H1 (cell line): ENCODE results near the gene FOXI1. TPM values are rescaled to one million over a fixed set of nuclear protein-coding genes. Genes with fewer than 3 reads are reported as not detected.

Experiments
- CTCF ChIA-PET: fragments of 300-600 bp; sonication (Branson Sonifier 250); formaldehyde crosslinking; loops from one replicate; lab custom pipeline; 2021; ENCODE audit not compliant: partially characterized antibody; lab: Charles Lee
- POLR2A ChIA-PET: fragments of 300-600 bp; sonication (Branson Sonifier 250); formaldehyde crosslinking; loops from one replicate; lab custom pipeline; 2021; ENCODE audit warnings: inconsistent platforms; ENCODE audit not compliant: partially characterized antibody; lab: Charles Lee
- DNase-seq, 2 experiments: peaks; one replicate each; pipeline versions ENCODE4 v3.0.0 to v3.0.0-alpha.2; 2010 to 2022; ENCODE audit warnings: low spot score in 2 of 2, low read depth in 1 of 2, mixed read lengths in 1 of 2
- FAIRE-seq: peaks from 2 replicates; lab custom pipeline; 2011; peaks lifted over from hg19 to GRCh38; lab: Jason Lieb, UNC
- H2AFZ ChIP-seq: 2 replicates; pipeline ENCODE4 v1.8.1; 2012; ENCODE audit warnings: low read length, inconsistent platforms
- H2AK5ac ChIP-seq: 2 replicates; pipeline ENCODE4 v1.6.1; 2013; ENCODE audit warnings: low read depth, low read length
- H2BK120ac ChIP-seq: replicated peaks from 2 replicates; pipeline ENCODE3; 2013; ENCODE audit warnings: low read depth, low read length, inconsistent platforms
- H2BK12ac ChIP-seq: 2 replicates; pipeline ENCODE4 v1.6.1; 2013; ENCODE audit warnings: low read depth, low read length
- H2BK15ac ChIP-seq: 2 replicates; pipeline ENCODE4 v1.6.1; 2013; ENCODE audit warnings: low read length
- H2BK20ac ChIP-seq: 2 replicates; pipeline ENCODE4 v1.6.1; 2013; ENCODE audit warnings: low read length
- H2BK5ac ChIP-seq: 2 replicates; pipeline ENCODE4 v1.6.1; 2013; ENCODE audit warnings: low read depth, low read length
- H3K14ac ChIP-seq: 2 replicates; pipeline ENCODE4 v1.6.1; 2013; ENCODE audit warnings: inconsistent platforms; ENCODE audit not compliant: insufficient read length
- H3K18ac ChIP-seq: 2 replicates; pipeline ENCODE4 v1.6.1; 2013; ENCODE audit warnings: low read length; ENCODE audit errors: extremely low read depth
- H3K23ac ChIP-seq: 2 replicates; pipeline ENCODE4 v1.6.1; 2013; ENCODE audit warnings: inconsistent platforms; ENCODE audit not compliant: insufficient read length
- H3K23me2 ChIP-seq: 2 replicates; pipeline ENCODE4 v1.6.1; 2013; ENCODE audit warnings: low read depth, low read length
- H3K27ac ChIP-seq: 2 replicates; pipeline ENCODE4 v1.6.1; 2011; ENCODE audit warnings: low read depth, low read length, inconsistent platforms
- H3K27me3 ChIP-seq, 4 experiments: replicated peaks in 1 of 4; 1 replicate in 1 of 4; 2 replicates in 3 of 4; pipeline versions ENCODE4 v1.6.1 to v1.8.1; 2011 to 2013; ENCODE audit warnings: low read length in 3 of 4, mild to moderate bottlenecking in 3 of 4, inconsistent platforms in 2 of 4, mixed read lengths in 2 of 4, moderate library complexity in 1 of 4; ENCODE audit not compliant: control insufficient read depth in 3 of 4, insufficient read depth in 3 of 4; ENCODE audit errors: extremely low read depth in 1 of 4
- H3K36me3 ChIP-seq, 4 experiments: 2 replicates each; pipeline versions ENCODE4 v1.6.1 to v1.8.1; 2011 to 2013; ENCODE audit warnings: mild to moderate bottlenecking in 4 of 4, low read length in 3 of 4, moderate library complexity in 2 of 4, control low read depth in 1 of 4, inconsistent platforms in 1 of 4; ENCODE audit not compliant: insufficient read depth in 4 of 4, control insufficient read depth in 2 of 4
- H3K4ac ChIP-seq: replicated peaks from 2 replicates; pipeline ENCODE3; 2013; ENCODE audit warnings: low read length, low read depth, mixed read lengths, inconsistent platforms; ENCODE audit not compliant: insufficient read length
- H3K4me1 ChIP-seq, 4 experiments: replicated peaks in 1 of 4; 1 replicate in 1 of 4; 2 replicates in 3 of 4; pipeline versions ENCODE4 v1.6.1 to v1.8.1; 2011 to 2013; ENCODE audit warnings: low read length in 3 of 4, inconsistent platforms in 2 of 4, mixed read lengths in 1 of 4; ENCODE audit not compliant: insufficient read depth in 4 of 4, control insufficient read depth in 3 of 4
- H3K4me2 ChIP-seq, 2 experiments: 2 replicates each; pipeline versions ENCODE4 v1.6.1 to v1.8.1; 2011 to 2013; ENCODE audit warnings: low read depth in 2 of 2, low read length in 2 of 2, control low read depth in 1 of 2, inconsistent platforms in 1 of 2, mild to moderate bottlenecking in 1 of 2; ENCODE audit not compliant: insufficient read depth in 1 of 2
- H3K4me3 ChIP-seq, 4 experiments: fragments of 200-600, 300-600 bp in 1 of 4; sonication (generic), shearing (Covaris generic), sonication (Bioruptor Twin) in 1 of 4; 2 replicates each; pipeline versions ENCODE4 v1.5.1 to v1.8.1; 2011 to 2016; ENCODE audit warnings: low read length in 4 of 4, low read depth in 3 of 4, control low read depth in 2 of 4, inconsistent platforms in 2 of 4, mild to moderate bottlenecking in 2 of 4, mixed read lengths in 1 of 4, moderate library complexity in 1 of 4; ENCODE audit not compliant: insufficient read depth in 2 of 4; ENCODE audit errors: extremely low read depth in 1 of 4
- H3K56ac ChIP-seq: replicated peaks from 2 replicates; pipeline ENCODE3; 2013; ENCODE audit warnings: low read depth, mild to moderate bottlenecking, mixed read lengths, low read length, inconsistent platforms; ENCODE audit not compliant: insufficient read length
- H3K79me1 ChIP-seq: 2 replicates; pipeline ENCODE4 v1.6.1; 2013; ENCODE audit warnings: low read depth, low read length, control low read depth
- H3K79me2 ChIP-seq, 2 experiments: 2 replicates each; pipeline versions ENCODE4 v1.6.1 to v1.8.1; 2012 to 2013; ENCODE audit warnings: low read length in 2 of 2, mild to moderate bottlenecking in 2 of 2, inconsistent platforms in 1 of 2; ENCODE audit not compliant: insufficient read depth in 2 of 2, control insufficient read depth in 1 of 2
- H3K9ac ChIP-seq, 4 experiments: replicated peaks in 1 of 4; 1 replicate in 1 of 4; 2 replicates in 3 of 4; pipeline versions ENCODE4 v1.6.1 to v1.8.1; 2011 to 2013; ENCODE audit warnings: low read depth in 3 of 4, low read length in 3 of 4, control low read depth in 2 of 4, mild to moderate bottlenecking in 2 of 4, moderate library complexity in 2 of 4, inconsistent platforms in 1 of 4; ENCODE audit errors: extremely low read depth in 1 of 4
- H3K9me3 ChIP-seq, 2 experiments: 2 replicates each; pipeline versions ENCODE4 v1.6.1 to v1.8.1; 2012 to 2013; ENCODE audit warnings: mild to moderate bottlenecking in 2 of 2, moderate library complexity in 2 of 2, control low read depth in 1 of 2, inconsistent platforms in 1 of 2, low read depth in 1 of 2, low read length in 1 of 2, mixed read lengths in 1 of 2; ENCODE audit not compliant: insufficient read depth in 2 of 2
- H4K20me1 ChIP-seq, 2 experiments: replicated peaks in 1 of 2; 2 replicates each; pipeline versions ENCODE3 to v1.8.1; 2011 to 2013; ENCODE audit warnings: inconsistent platforms in 2 of 2, low read length in 2 of 2, mild to moderate bottlenecking in 1 of 2; ENCODE audit not compliant: insufficient read depth in 2 of 2, control insufficient read depth in 1 of 2
- H4K5ac ChIP-seq: 2 replicates; pipeline ENCODE4 v1.6.1; 2013; ENCODE audit warnings: low read length, low read depth, mixed read lengths, inconsistent platforms; ENCODE audit not compliant: insufficient read length
- H4K8ac ChIP-seq: 2 replicates; pipeline ENCODE4 v1.8.0; 2013; ENCODE audit warnings: mild to moderate bottlenecking, moderate library complexity, low read length, inconsistent platforms; ENCODE audit not compliant: insufficient read depth; ENCODE audit errors: extremely low read depth
- H4K91ac ChIP-seq: replicated peaks from 2 replicates; pipeline ENCODE3; 2013; ENCODE audit warnings: low read length, mixed read lengths, inconsistent platforms; ENCODE audit not compliant: insufficient read length
- BCL11A ChIP-seq, 2 experiments: IDR thresholded peaks; one replicate each; pipeline ENCODE4 v1.6.1; 2011; ENCODE audit warnings: low read depth in 2 of 2, low read length in 2 of 2, mild to moderate bottlenecking in 2 of 2
- CBX5 ChIP-seq: fragments of 300-800, 300-1000 bp; sonication (generic); IDR thresholded peaks from 2 replicates; pipeline ENCODE4 v1.7.1; 2016; ENCODE audit warnings: antibody characterized with exemption, low read length, low read depth
- CBX8 ChIP-seq: fragments of 300-800, 300-1000 bp; sonication (generic); IDR thresholded peaks from 2 replicates; pipeline ENCODE4 v1.7.1; 2016; ENCODE audit warnings: low read depth, low read length, borderline replicate concordance
- GTF2F1 ChIP-seq: IDR thresholded peaks from 2 replicates; pipeline ENCODE4 v1.6.1; 2012; ENCODE audit warnings: low read depth, low read length, improper control_type of control experiment, borderline replicate concordance
- POU5F1 ChIP-seq: IDR thresholded peaks from 2 replicates; pipeline ENCODE4 v1.6.1; 2011; ENCODE audit warnings: low read depth, mild to moderate bottlenecking, low read length, moderate library complexity
- SP1 ChIP-seq: IDR thresholded peaks from 2 replicates; pipeline ENCODE4 v1.6.1; 2011; ENCODE audit warnings: low read depth, low read length
- SRF ChIP-seq: IDR thresholded peaks from 2 replicates; pipeline ENCODE4 v1.6.1; 2011; ENCODE audit warnings: mild to moderate bottlenecking, low read depth, low read length, moderate library complexity
- TBP ChIP-seq: IDR thresholded peaks from 2 replicates; pipeline ENCODE4 v1.6.1; 2011; ENCODE audit warnings: low read depth, low read length, improper control_type of control experiment
- WGBS, 2 experiments: shearing (Covaris generic) in 1 of 2; methylation state at CpG; one replicate each; pipeline versions ENCODE4 v1.1.6 to v1.1.7; 2013 to 2015; ENCODE audit warnings: low lambda C conversion rate in 2 of 2, mixed read lengths in 2 of 2, inconsistent platforms in 1 of 2, low coverage in 1 of 2, missing lambda C conversion rate in 1 of 2; ENCODE audit not compliant: insufficient replicate concordance in 2 of 2, insufficient coverage in 1 of 2, insufficient read length in 1 of 2; ENCODE audit errors: extremely low coverage in 1 of 2, missing lambda C conversion rate in 1 of 2; 5-methylcytosine and 5-hydroxymethylcytosine counted together
- polyA plus RNA-seq, 7 experiments: library from polyadenylated mRNA; depleted of rRNA in 3 of 7; stranded (reverse) in 5 of 7; unstranded in 2 of 7; fragments of >200 nt in 5 of 7; fragments of 200-250 nt in 2 of 7; gene quantifications; 1 replicate in 5 of 7; 2 replicates in 1 of 7; 4 replicates in 1 of 7; pipeline versions ENCODE4 v1.2.1 to v1.2.3, GENCODE V29; 2011 to 2013; ENCODE audit warnings: missing spikeins in 2 of 7, mixed read lengths in 2 of 7
- total RNA-seq: library from RNA; stranded (reverse); fragmentation: NEBNext Ultra II Directional; extraction: Animal tissue kit (Norgen Biotek cat#: 25700); gene quantifications from 2 replicates; pipeline ENCODE4 v1.2.1, GENCODE V29; 2021

FOXI1 gene
- total and polyA plus RNA-seq, 2 of the 8 experiments (the other 6 are each of a cell fraction or from before 2014, with no cell fraction given): not detected

DNA sequence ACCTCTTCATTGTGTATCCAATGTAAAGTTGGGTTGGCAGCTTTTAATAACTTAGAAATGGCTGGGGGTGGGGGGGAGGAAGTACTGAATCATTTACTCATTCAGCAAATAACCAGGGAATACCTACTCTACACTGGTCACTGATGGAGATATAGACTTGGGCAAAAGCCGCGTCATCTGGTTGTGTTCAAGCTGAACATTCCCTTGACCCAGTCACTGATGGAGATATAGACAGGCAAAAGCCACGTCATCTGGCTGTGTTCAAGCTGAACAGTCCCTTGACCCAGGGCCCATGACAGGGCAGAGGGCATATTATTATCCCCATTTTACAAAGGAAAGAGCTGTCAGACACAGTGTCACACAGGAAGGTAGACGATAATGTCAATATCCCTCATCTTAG is 32.6 kb downstream of the FOXI1 start:
- Histone ChIP-seq H3K14ac (no peak overlapping the region), H3K4me2 (no peak overlapping the region), H3K18ac (no peak overlapping the region), H2BK12ac (no peak overlapping the region), H2BK20ac (no peak overlapping the region), H4K91ac (no peak overlapping the region), H3K56ac (no peak overlapping the region), H4K8ac (no peak overlapping the region), H3K9ac (no peak overlapping the region), H2AK5ac (no peak overlapping the region), H3K27me3 (no peaks in the 10 kb centered on the region), H3K79me1 (no peaks in the 10 kb centered on the region), H2BK15ac (no peak overlapping the region), H3K4me3 (no peak overlapping the region), H3K9me3 (no peaks in the 10 kb centered on the region; a peak in 1 of 4 replicates), H3K27ac (no peak overlapping the region), H3K4me1 (no peaks in the 10 kb centered on the region), H3K79me2 (no peaks in the 10 kb centered on the region), H2BK120ac (no peak overlapping the region), H2AFZ (no peak overlapping the region), H3K4ac (no peak overlapping the region), H3K23me2 (no peaks in the 10 kb centered on the region), H4K20me1 (no peaks in the 10 kb centered on the region), H4K5ac (no peak overlapping the region), H3K23ac (no peak overlapping the region), H2BK5ac (no peak overlapping the region), H3K36me3 (no peaks in the 10 kb centered on the region)
- WGBS, 2 experiments: 91% methylated on average over 4 of the region's 4 CpGs; no CpG with 5 or more reads in 1 of the 2 experiments
- DNase-seq: no peak
- no peak for FAIRE-seq
- CTCF ChIA-PET: interaction anchor here (0.6 to 1.6 kb wide), 4 partner anchors 32 to 67 kb away, joined by 4 read pairs; no protein-coding TSS in a partner anchor
- POLR2A ChIA-PET: no interaction called here
- no peak for TF ChIP-seq SP1
- TF ChIP-seq CBX5: no peak
- TF ChIP-seq SRF: no peak
- no peak for TF ChIP-seq GTF2F1
- no peak for TF ChIP-seq POU5F1
- no peak for TF ChIP-seq TBP
- no peak for TF ChIP-seq BCL11A (IDR thresholded peaks at IDR 0.05; ENCODE audit: low read depth in 2 of 2, low read length in 2 of 2)
- TF ChIP-seq CBX8: no peak
